ENCODE measurements around the gene CDK15.

CDK15 gene

GRCh38 chr2:201879996-201880395 is 73.7 kb downstream of the CDK15 start:
- DNase-seq: no peak

GRCh38 chr2:201880579-201880978 is 74.2 kb downstream of the CDK15 start:
- no peak for DNase-seq

- DNase-seq: no peak
These were observed 74.8 kb downstream of the CDK15 start for GRCh38 chr2:201880993-201881611.

- DNase-seq: no peak
These were observed 75.4 kb downstream of the CDK15 start for GRCh38 chr2:201881741-201882140.

GRCh38 chr2:201882353-201883090 is 76.2 kb downstream of the CDK15 start:
- DNase-seq: peak; percentile 74

- DNase-seq: no peak
These were observed 77.5 kb downstream of the CDK15 start for GRCh38 chr2:201883606-201884369.

- no peak for DNase-seq
These were observed 80.2 kb downstream of the CDK15 start for GRCh38 chr2:201886504-201886903.

GRCh38 chr2:201887773-201888425 is 81.6 kb downstream of the CDK15 start:
- no peak for DNase-seq

GRCh38 chr2:201888426-201888800 is 82.1 kb downstream of the CDK15 start:
- no peak for DNase-seq

- no peak for DNase-seq
These were observed 84.1 kb downstream of the CDK15 start for GRCh38 chr2:201890453-201890852.

- no peak for DNase-seq
These were observed 85.3 kb downstream of the CDK15 start for GRCh38 chr2:201891676-201892075.

GRCh38 chr2:201892516-201892915 is 86.2 kb downstream of the CDK15 start:
- no peak for DNase-seq

- DNase-seq: peak; percentile 17
These were observed 94.0 kb downstream of the CDK15 start for GRCh38 chr2:201900362-201900761.

GRCh38 chr2:201901786-201902185 is 95.4 kb downstream of the CDK15 start:
- peak; percentile 24 for DNase-seq

GRCh38 chr2:201904538-201905420 is 98.4 kb downstream of the CDK15 start:
- no peak for DNase-seq

- no peak for DNase-seq
These were observed 100.6 kb downstream of the CDK15 start for GRCh38 chr2:201906777-201907562.

- DNase-seq: no peak
These were observed 101.2 kb downstream of the CDK15 start for GRCh38 chr2:201907563-201907881.

- DNase-seq: no peak
These were observed 102.6 kb downstream of the CDK15 start for GRCh38 chr2:201908901-201909300.

- DNase-seq: no peak
These were observed 103.0 kb downstream of the CDK15 start for GRCh38 chr2:201909348-201909747.

- DNase-seq: no peak
These were observed 103.6 kb downstream of the CDK15 start for GRCh38 chr2:201909961-201910361.

GRCh38 chr2:201911372-201911771 is 105.0 kb downstream of the CDK15 start:
- DNase-seq: no peak

- no peak for DNase-seq
These were observed 106.9 kb downstream of the CDK15 start for GRCh38 chr2:201913201-201913600.

All from NCI-H345 (cell line).